HepG2 (cell line): Measurements from ENCODE around the gene MYEOV. TPM values are rescaled to one million over a fixed set of nuclear protein-coding genes. Genes with fewer than 3 reads are reported as not detected.

Experiments
- ATAC-seq: fragments of 200-7000 bp; cut with Tn5 transposase; 3 replicates; pipeline ENCODE4 v1.9.1; 2020; ENCODE audit warnings: mild to moderate bottlenecking, moderate library complexity
- BruUV-seq: library from RNA; stranded (reverse); fragments of 400-500 nt; replicated peaks from 2 replicates; lab custom pipeline; 2021; lab: Mats Ljungman, UMichigan
- CTCF ChIA-PET: fragments of 300-600 bp; formaldehyde crosslinking; extraction: SDS; loops from one replicate; lab custom pipeline; 2021; ENCODE audit warnings: low total read pairs, inconsistent platforms, low intra/inter-chr PET ratio; lab: Yijun Ruan, JAX
- POLR2A ChIA-PET: fragments of 350-600 bp; sonication (Branson Sonifier 250); formaldehyde crosslinking; loops from one replicate; lab custom pipeline; 2020; ENCODE audit warnings: antibody characterized with exemption, inconsistent platforms; lab: Yijun Ruan, JAX
- DNase-seq: peaks from one replicate; pipeline ENCODE4 v3.0.0-alpha.2; 2015; ENCODE audit warnings: low spot score
- FAIRE-seq: peaks from 3 replicates; lab custom pipeline; 2011; peaks lifted over from hg19 to GRCh38; lab: Jason Lieb, UNC
- H2AFZ ChIP-seq: one replicate; pipeline ENCODE4 v1.6.1; 2011; ENCODE audit warnings: low read length, inconsistent platforms
- H3K27ac ChIP-seq: fragments of 300-600 bp; 3 replicates; pipeline ENCODE4 v1.8.0; 2011; ENCODE audit warnings: mixed run types, mild to moderate bottlenecking, mixed read lengths, low read length, inconsistent platforms; ENCODE audit not compliant: insufficient read depth; ENCODE audit errors: extremely low read length
- H3K27me3 ChIP-seq, 2 experiments: fragments of 200-600 bp in 1 of 2; 2 replicates in 1 of 2; 3 replicates in 1 of 2; pipeline versions ENCODE4 v1.6.0 to v1.8.0; 2011; ENCODE audit warnings: low read length in 2 of 2, mild to moderate bottlenecking in 2 of 2, moderate library complexity in 2 of 2, inconsistent platforms in 1 of 2; ENCODE audit not compliant: insufficient read depth in 2 of 2, control insufficient read depth in 1 of 2
- H3K36me3 ChIP-seq, 2 experiments: fragments of 200-600 bp in 1 of 2; replicated peaks in 1 of 2; 2 replicates in 1 of 2; 3 replicates in 1 of 2; pipeline versions ENCODE4 v1.5.1 to v1.8.0; 2011; ENCODE audit warnings: low read length in 2 of 2, inconsistent platforms in 1 of 2; ENCODE audit not compliant: insufficient read depth in 2 of 2, control insufficient read depth in 1 of 2
- H3K4me1 ChIP-seq: 2 replicates; pipeline ENCODE4 v1.5.1; 2012; ENCODE audit warnings: low read length, inconsistent platforms; ENCODE audit not compliant: insufficient read depth
- H3K4me2 ChIP-seq: 2 replicates; pipeline ENCODE4 v1.6.0; 2011; ENCODE audit warnings: low read depth, low read length, inconsistent platforms
- H3K4me3 ChIP-seq, 3 experiments: fragments of 200-600 bp in 1 of 3; sonication (generic), shearing (Covaris generic) in 1 of 3; replicated peaks in 1 of 3; 2 replicates each; pipeline ENCODE4 v1.5.1; 2011 to 2016; ENCODE audit warnings: low read length in 3 of 3, inconsistent platforms in 2 of 3, low read depth in 2 of 3, mild to moderate bottlenecking in 2 of 3, control low read depth in 1 of 3, mixed read lengths in 1 of 3; ENCODE audit not compliant: insufficient read depth in 1 of 3
- H3K79me2 ChIP-seq: one replicate; pipeline ENCODE4 v1.6.1; 2011; ENCODE audit warnings: low read length, inconsistent platforms; ENCODE audit not compliant: insufficient read depth
- H3K9ac ChIP-seq: 2 replicates; pipeline ENCODE4 v1.6.0; 2011; ENCODE audit warnings: mild to moderate bottlenecking, low read depth, low read length, inconsistent platforms; ENCODE audit not compliant: insufficient read depth
- H3K9me3 ChIP-seq: 2 replicates; pipeline ENCODE4 v1.5.1; 2012; ENCODE audit warnings: mild to moderate bottlenecking, low read length
- H4K20me1 ChIP-seq: 2 replicates; pipeline ENCODE4 v1.6.0; 2011; ENCODE audit warnings: inconsistent platforms, mild to moderate bottlenecking, low read length, moderate library complexity; ENCODE audit not compliant: insufficient read depth
- HNRNPL ChIP-seq: fragments of 200-400 bp; formaldehyde crosslinking; IDR thresholded peaks from 2 replicates; pipeline ENCODE4 v1.6.1; 2017; ENCODE audit warnings: mild to moderate bottlenecking, low read depth, low read length
- HNRNPLL ChIP-seq: fragments of 200-400 bp; formaldehyde crosslinking; IDR thresholded peaks from 2 replicates; pipeline ENCODE4 v1.6.1; 2017; ENCODE audit warnings: mild to moderate bottlenecking, low read depth, low read length; ENCODE audit not compliant: poor library complexity, severe bottlenecking
- ZNF256 ChIP-seq: sonication (generic); formaldehyde crosslinking; conservative IDR thresholded peaks from 2 replicates; pipeline ENCODE4 v1.4.0; 2020; ENCODE audit warnings: missing genetic modification reagents
- WGBS: methylation state at CpG from one replicate; pipeline ENCODE4 v1.1.6; 2017; ENCODE audit warnings: low lambda C conversion rate; 5-methylcytosine and 5-hydroxymethylcytosine counted together
- in situ Hi-C: cut with HindIII; loops from 2 replicates; pipeline ENCODE4 v1.10.0; 2017; ENCODE audit warnings: low pct_unique_long_range_greater_than_20kb; ENCODE audit not compliant: extremely low pct_ligation_motif_present
- intact Hi-C: fragments of 100-400 bp; cut with micrococcal nuclease; formaldehyde crosslinking; loops from one replicate; pipeline ENCODE4 v1.10.0; 2022; ENCODE audit not compliant: unreplicated experiment
- polyA plus RNA-seq, 8 experiments: library from polyadenylated mRNA; depleted of rRNA in 3 of 8; stranded (reverse) in 7 of 8; unstranded in 1 of 8; fragments of >200 nt; fragmentation: Illumina TruSeq in 4 of 8; extraction: Trizol in 4 of 8; gene quantifications; 2 replicates each; pipeline versions ENCODE4 v1.2.1 to v1.2.3, GENCODE V29; 2011 to 2016; ENCODE audit warnings: low read depth in 4 of 8, missing spikeins in 1 of 8, mixed read lengths in 1 of 8; ENCODE audit not compliant: insufficient read depth in 1 of 8
- total RNA-seq, 5 experiments: library from RNA; depleted of rRNA; stranded (reverse); fragments of >200 nt; fragmentation: Illumina TruSeq; extraction: Trizol; gene quantifications; 2 replicates each; pipeline ENCODE4 v1.2.3, GENCODE V29; 2016; ENCODE audit warnings: low read depth in 1 of 5
- TF ChIP-seq, protein P1 (sequence below): IDR thresholded peaks from 2 replicates; pipeline ENCODE4 v1.4.0; 2020; ENCODE audit warnings: mild to moderate bottlenecking, missing genetic modification reagents
- TF ChIP-seq, protein P2 (sequence below): sonication (generic); formaldehyde crosslinking; IDR thresholded peaks from 2 replicates; pipeline ENCODE4 v1.8.1; 2022; ENCODE audit warnings: mild to moderate bottlenecking, missing genetic modification reagents
- TF ChIP-seq, protein P3 (sequence below): sonication (generic); formaldehyde crosslinking; IDR thresholded peaks from 2 replicates; pipeline ENCODE4 v1.4.0; 2020; ENCODE audit warnings: missing genetic modification reagents

Gene MYEOV
- total and polyA plus RNA-seq, 2 of the 13 experiments (the other 11 are each of a cell fraction or from before 2014, with no cell fraction given): 0.33 to 1.8 TPM

DNA sequence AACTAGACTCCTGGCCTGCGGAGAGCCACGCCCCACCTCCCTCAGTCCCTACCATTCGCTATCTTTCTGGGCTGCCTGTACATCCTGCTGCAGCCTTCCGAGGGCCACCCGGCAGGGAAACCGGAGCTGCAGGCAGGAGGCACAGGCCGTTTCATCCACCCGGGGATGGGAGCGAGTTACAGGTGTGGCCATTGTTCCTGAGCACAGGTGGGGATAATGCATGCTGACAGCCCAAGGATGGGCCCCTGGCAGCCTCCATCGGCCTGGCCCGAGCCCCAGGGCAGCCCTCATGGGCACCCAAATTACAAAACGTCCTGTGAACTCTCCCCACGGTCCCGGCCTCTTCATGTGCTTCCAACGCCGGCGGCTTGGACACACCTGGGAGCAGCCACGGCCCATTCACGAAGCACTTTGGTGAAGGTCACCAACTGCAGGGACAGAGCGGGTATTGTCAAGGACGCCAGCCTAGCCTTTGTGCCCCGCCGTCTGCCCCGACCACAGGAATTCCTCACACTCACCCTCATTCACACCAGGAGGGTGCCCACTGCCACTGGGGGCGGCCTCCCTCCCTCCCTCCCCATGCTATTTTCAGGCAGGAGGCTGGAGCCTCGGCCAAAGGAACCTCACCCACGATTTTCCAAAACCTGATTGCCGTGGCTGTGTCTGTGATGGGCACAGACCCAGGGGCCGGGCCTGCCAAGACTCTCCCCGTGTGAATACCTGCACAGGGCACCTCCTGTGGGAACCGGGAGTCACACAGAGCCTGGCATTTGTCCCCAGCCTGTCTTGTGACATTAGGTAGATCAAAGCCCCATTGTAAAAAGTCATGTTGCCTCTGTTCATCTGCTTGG, 42.1 kb upstream of the MYEOV start:
- Histone ChIP-seq H3K79me2 (no peaks in the 10 kb centered on the region), H2AFZ (no peak overlapping the region), H3K27me3 (peaks cover 10 to 50% of the 10 kb centered on the region in 2 experiments; a peak in 4 of 5 replicates), H3K4me3 (no peak overlapping the region), H3K9me3 (peaks cover 9% of the 10 kb centered on the region), H3K9ac (no peak overlapping the region), H3K36me3 (no peaks in the 10 kb centered on the region), H3K27ac (no peak overlapping the region), H3K4me2 (no peak overlapping the region), H4K20me1 (no peaks in the 10 kb centered on the region), H3K4me1 (peaks cover 10% of the 10 kb centered on the region; the same call in 1 of the 2 replicates)
- in situ Hi-C loops (no loop called here), intact Hi-C loops (no loop called here)
- no TSS peak for BruUV-seq
- TF ChIP-seq, protein P1, sequence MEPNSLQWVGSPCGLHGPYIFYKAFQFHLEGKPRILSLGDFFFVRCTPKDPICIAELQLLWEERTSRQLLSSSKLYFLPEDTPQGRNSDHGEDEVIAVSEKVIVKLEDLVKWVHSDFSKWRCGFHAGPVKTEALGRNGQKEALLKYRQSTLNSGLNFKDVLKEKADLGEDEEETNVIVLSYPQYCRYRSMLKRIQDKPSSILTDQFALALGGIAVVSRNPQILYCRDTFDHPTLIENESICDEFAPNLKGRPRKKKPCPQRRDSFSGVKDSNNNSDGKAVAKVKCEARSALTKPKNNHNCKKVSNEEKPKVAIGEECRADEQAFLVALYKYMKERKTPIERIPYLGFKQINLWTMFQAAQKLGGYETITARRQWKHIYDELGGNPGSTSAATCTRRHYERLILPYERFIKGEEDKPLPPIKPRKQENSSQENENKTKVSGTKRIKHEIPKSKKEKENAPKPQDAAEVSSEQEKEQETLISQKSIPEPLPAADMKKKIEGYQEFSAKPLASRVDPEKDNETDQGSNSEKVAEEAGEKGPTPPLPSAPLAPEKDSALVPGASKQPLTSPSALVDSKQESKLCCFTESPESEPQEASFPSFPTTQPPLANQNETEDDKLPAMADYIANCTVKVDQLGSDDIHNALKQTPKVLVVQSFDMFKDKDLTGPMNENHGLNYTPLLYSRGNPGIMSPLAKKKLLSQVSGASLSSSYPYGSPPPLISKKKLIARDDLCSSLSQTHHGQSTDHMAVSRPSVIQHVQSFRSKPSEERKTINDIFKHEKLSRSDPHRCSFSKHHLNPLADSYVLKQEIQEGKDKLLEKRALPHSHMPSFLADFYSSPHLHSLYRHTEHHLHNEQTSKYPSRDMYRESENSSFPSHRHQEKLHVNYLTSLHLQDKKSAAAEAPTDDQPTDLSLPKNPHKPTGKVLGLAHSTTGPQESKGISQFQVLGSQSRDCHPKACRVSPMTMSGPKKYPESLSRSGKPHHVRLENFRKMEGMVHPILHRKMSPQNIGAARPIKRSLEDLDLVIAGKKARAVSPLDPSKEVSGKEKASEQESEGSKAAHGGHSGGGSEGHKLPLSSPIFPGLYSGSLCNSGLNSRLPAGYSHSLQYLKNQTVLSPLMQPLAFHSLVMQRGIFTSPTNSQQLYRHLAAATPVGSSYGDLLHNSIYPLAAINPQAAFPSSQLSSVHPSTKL (CRISPR knock-in tag): peak; percentile 29; the same call in 1 of the 2 replicates
- TF ChIP-seq HNRNPL: peak; percentile 17; the same call in 1 of the 2 replicates
- TF ChIP-seq ZNF256: no peak
- peak; percentile 75 for TF ChIP-seq HNRNPLL
- TF ChIP-seq, protein P2, sequence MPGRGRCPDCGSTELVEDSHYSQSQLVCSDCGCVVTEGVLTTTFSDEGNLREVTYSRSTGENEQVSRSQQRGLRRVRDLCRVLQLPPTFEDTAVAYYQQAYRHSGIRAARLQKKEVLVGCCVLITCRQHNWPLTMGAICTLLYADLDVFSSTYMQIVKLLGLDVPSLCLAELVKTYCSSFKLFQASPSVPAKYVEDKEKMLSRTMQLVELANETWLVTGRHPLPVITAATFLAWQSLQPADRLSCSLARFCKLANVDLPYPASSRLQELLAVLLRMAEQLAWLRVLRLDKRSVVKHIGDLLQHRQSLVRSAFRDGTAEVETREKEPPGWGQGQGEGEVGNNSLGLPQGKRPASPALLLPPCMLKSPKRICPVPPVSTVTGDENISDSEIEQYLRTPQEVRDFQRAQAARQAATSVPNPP (CRISPR knock-in tag): no peak
- TF ChIP-seq, protein P3, sequence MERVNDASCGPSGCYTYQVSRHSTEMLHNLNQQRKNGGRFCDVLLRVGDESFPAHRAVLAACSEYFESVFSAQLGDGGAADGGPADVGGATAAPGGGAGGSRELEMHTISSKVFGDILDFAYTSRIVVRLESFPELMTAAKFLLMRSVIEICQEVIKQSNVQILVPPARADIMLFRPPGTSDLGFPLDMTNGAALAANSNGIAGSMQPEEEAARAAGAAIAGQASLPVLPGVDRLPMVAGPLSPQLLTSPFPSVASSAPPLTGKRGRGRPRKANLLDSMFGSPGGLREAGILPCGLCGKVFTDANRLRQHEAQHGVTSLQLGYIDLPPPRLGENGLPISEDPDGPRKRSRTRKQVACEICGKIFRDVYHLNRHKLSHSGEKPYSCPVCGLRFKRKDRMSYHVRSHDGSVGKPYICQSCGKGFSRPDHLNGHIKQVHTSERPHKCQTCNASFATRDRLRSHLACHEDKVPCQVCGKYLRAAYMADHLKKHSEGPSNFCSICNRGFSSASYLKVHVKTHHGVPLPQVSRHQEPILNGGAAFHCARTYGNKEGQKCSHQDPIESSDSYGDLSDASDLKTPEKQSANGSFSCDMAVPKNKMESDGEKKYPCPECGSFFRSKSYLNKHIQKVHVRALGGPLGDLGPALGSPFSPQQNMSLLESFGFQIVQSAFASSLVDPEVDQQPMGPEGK: peak; percentile 74
- FAIRE-seq (no peak), ATAC-seq (peak; percentile 72), DNase-seq (peak; percentile 52)
- ChIA-PET CTCF (no interaction called here), POLR2A (no interaction called here)
- WGBS: 7% methylated on average over 12 of the region's 31 CpGs
